Measurements from ENCODE around the gene ECHDC3.
"Not testable (repeated sequence)": the region's sequence is repeated elsewhere in the genome, so short reads cannot be mapped to it uniquely, and the experiment has no call there.

DNA sequence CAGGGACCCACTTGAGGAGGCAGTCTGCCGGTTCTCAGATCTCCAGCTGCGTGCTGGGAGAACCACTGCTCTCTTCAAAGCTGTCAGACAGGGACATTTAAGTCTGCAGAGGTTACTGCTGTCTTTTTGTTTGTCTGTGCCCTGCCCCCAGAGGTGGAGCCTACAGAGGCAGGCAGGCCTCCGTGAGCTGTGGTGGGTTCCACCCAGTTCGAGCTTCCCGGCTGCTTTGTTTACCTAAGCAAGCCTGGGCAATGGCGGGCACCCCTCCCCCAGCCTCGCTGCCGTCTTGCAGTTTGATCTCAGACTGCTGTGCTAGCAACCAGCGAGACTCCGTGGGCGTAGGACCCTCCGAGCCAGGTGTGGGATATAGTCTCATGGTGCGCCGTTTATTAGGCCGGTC is 5.4 kb upstream of the ECHDC3 start:
- not testable (repeated sequence) for TF ChIP-seq POLR2A (IDR thresholded peaks at IDR 0.05; ENCODE audit: low read depth, low read length); CTCF (IDR thresholded peaks at IDR 0.05; ENCODE audit: extremely low read depth in 1 of 2, insufficient read depth in 1 of 2, low read depth in 1 of 2, low read length in 2 of 2); FOS (IDR thresholded peaks at IDR 0.05; ENCODE audit: borderline replicate concordance, insufficient read depth, low read length)
